ENCODE data around the gene FAP.

Gene FAP

GRCh38 chr2:162212366-162212765, 30.9 kb downstream of the FAP start:
- H3K4me1 ChIP-seq (ENCODE audit: control insufficient read depth, low read depth, low read length) = no peaks in the 10 kb centered on the region
- H3K36me3 ChIP-seq (ENCODE audit: control insufficient read depth, low read depth, low read length) = no peaks in the 10 kb centered on the region
- H3K9ac ChIP-seq (ENCODE audit: low read length) = no peak overlapping the region
- H3K9me3 ChIP-seq (ENCODE audit: control insufficient read depth, low read depth, low read length) = no peaks in the 10 kb centered on the region
- H3K27ac ChIP-seq (ENCODE audit: low read length) = no peak overlapping the region
- no peak overlapping the region for H3K4me3 ChIP-seq (ENCODE audit: low read length)
- H3K27me3 ChIP-seq (ENCODE audit: control insufficient read depth, insufficient read depth, low read length) = no peaks in the 10 kb centered on the region

GRCh38 chr2:162211732-162212131, 31.5 kb downstream of the FAP start:
- Histone ChIP-seq H3K27ac (ENCODE audit: low read length) (no peak overlapping the region), H3K9me3 (ENCODE audit: control insufficient read depth, low read depth, low read length) (no peaks in the 10 kb centered on the region), H3K27me3 (ENCODE audit: control insufficient read depth, insufficient read depth, low read length) (no peaks in the 10 kb centered on the region), H3K4me1 (ENCODE audit: control insufficient read depth, low read depth, low read length) (no peaks in the 10 kb centered on the region), H3K4me3 (ENCODE audit: low read length) (no peak overlapping the region), H3K36me3 (ENCODE audit: control insufficient read depth, low read depth, low read length) (no peaks in the 10 kb centered on the region), H3K9ac (ENCODE audit: low read length) (no peak overlapping the region)

GRCh38 chr2:162210385-162210784, 32.9 kb downstream of the FAP start:
- Histone ChIP-seq H3K4me3 (ENCODE audit: low read length) (no peak overlapping the region), H3K36me3 (ENCODE audit: control insufficient read depth, low read depth, low read length) (no peaks in the 10 kb centered on the region), H3K4me1 (ENCODE audit: control insufficient read depth, low read depth, low read length) (no peaks in the 10 kb centered on the region), H3K9ac (ENCODE audit: low read length) (no peak overlapping the region), H3K27ac (ENCODE audit: low read length) (no peak overlapping the region), H3K27me3 (ENCODE audit: control insufficient read depth, insufficient read depth, low read length) (no peaks in the 10 kb centered on the region), H3K9me3 (ENCODE audit: control insufficient read depth, low read depth, low read length) (no peaks in the 10 kb centered on the region)

- no peaks in the 10 kb centered on the region for H3K9me3 ChIP-seq (ENCODE audit: control insufficient read depth, low read depth, low read length)
- H3K4me1 ChIP-seq (ENCODE audit: control insufficient read depth, low read depth, low read length) = no peaks in the 10 kb centered on the region
- no peak overlapping the region for H3K9ac ChIP-seq (ENCODE audit: low read length)
- no peak overlapping the region for H3K4me3 ChIP-seq (ENCODE audit: low read length)
- no peaks in the 10 kb centered on the region for H3K27me3 ChIP-seq (ENCODE audit: control insufficient read depth, insufficient read depth, low read length)
- H3K27ac ChIP-seq (ENCODE audit: low read length) = no peak overlapping the region
- no peaks in the 10 kb centered on the region for H3K36me3 ChIP-seq (ENCODE audit: control insufficient read depth, low read depth, low read length)
These were observed 41.0 kb downstream of the FAP start for GRCh38 chr2:162202203-162202602.

- Histone ChIP-seq H3K4me3 (ENCODE audit: low read length) (no peak overlapping the region), H3K9me3 (ENCODE audit: control insufficient read depth, low read depth, low read length) (no peaks in the 10 kb centered on the region), H3K27ac (ENCODE audit: low read length) (no peak overlapping the region), H3K27me3 (ENCODE audit: control insufficient read depth, insufficient read depth, low read length) (no peaks in the 10 kb centered on the region), H3K9ac (ENCODE audit: low read length) (no peak overlapping the region), H3K36me3 (ENCODE audit: control insufficient read depth, low read depth, low read length) (no peaks in the 10 kb centered on the region), H3K4me1 (ENCODE audit: control insufficient read depth, low read depth, low read length) (no peaks in the 10 kb centered on the region)
These were observed 42.6 kb downstream of the FAP start for GRCh38 chr2:162200636-162201035.

GRCh38 chr2:162199913-162200312, 43.3 kb downstream of the FAP start:
- Histone ChIP-seq H3K27me3 (ENCODE audit: control insufficient read depth, insufficient read depth, low read length) (no peaks in the 10 kb centered on the region), H3K4me1 (ENCODE audit: control insufficient read depth, low read depth, low read length) (no peaks in the 10 kb centered on the region), H3K9me3 (ENCODE audit: control insufficient read depth, low read depth, low read length) (no peaks in the 10 kb centered on the region), H3K4me3 (ENCODE audit: low read length) (no peak overlapping the region), H3K36me3 (ENCODE audit: control insufficient read depth, low read depth, low read length) (no peaks in the 10 kb centered on the region), H3K27ac (ENCODE audit: low read length) (no peak overlapping the region), H3K9ac (ENCODE audit: low read length) (no peak overlapping the region)

GRCh38 chr2:162198239-162198638, 45.0 kb downstream of the FAP start:
- no peaks in the 10 kb centered on the region for H3K9me3 ChIP-seq (ENCODE audit: control insufficient read depth, low read depth, low read length)
- no peaks in the 10 kb centered on the region for H3K27me3 ChIP-seq (ENCODE audit: control insufficient read depth, insufficient read depth, low read length)
- H3K4me3 ChIP-seq (ENCODE audit: low read length) = no peak overlapping the region
- no peak overlapping the region for H3K27ac ChIP-seq (ENCODE audit: low read length)
- H3K36me3 ChIP-seq (ENCODE audit: control insufficient read depth, low read depth, low read length) = no peaks in the 10 kb centered on the region
- no peaks in the 10 kb centered on the region for H3K4me1 ChIP-seq (ENCODE audit: control insufficient read depth, low read depth, low read length)
- H3K9ac ChIP-seq (ENCODE audit: low read length) = no peak overlapping the region

- H3K4me3 ChIP-seq (ENCODE audit: low read length) = no peak overlapping the region
- no peaks in the 10 kb centered on the region for H3K9me3 ChIP-seq (ENCODE audit: control insufficient read depth, low read depth, low read length)
- no peaks in the 10 kb centered on the region for H3K36me3 ChIP-seq (ENCODE audit: control insufficient read depth, low read depth, low read length)
- no peaks in the 10 kb centered on the region for H3K27me3 ChIP-seq (ENCODE audit: control insufficient read depth, insufficient read depth, low read length)
- no peaks in the 10 kb centered on the region for H3K4me1 ChIP-seq (ENCODE audit: control insufficient read depth, low read depth, low read length)
- no peak overlapping the region for H3K9ac ChIP-seq (ENCODE audit: low read length)
- no peak overlapping the region for H3K27ac ChIP-seq (ENCODE audit: low read length)
These were observed 46.0 kb downstream of the FAP start for GRCh38 chr2:162197069-162197825.

- Histone ChIP-seq H3K27ac (ENCODE audit: low read length) (no peak overlapping the region), H3K36me3 (ENCODE audit: control insufficient read depth, low read depth, low read length) (no peaks in the 10 kb centered on the region), H3K9ac (ENCODE audit: low read length) (no peak overlapping the region), H3K4me1 (ENCODE audit: control insufficient read depth, low read depth, low read length) (no peaks in the 10 kb centered on the region), H3K27me3 (ENCODE audit: control insufficient read depth, insufficient read depth, low read length) (no peaks in the 10 kb centered on the region), H3K9me3 (ENCODE audit: control insufficient read depth, low read depth, low read length) (no peaks in the 10 kb centered on the region), H3K4me3 (ENCODE audit: low read length) (no peak overlapping the region)
These were observed 46.6 kb downstream of the FAP start for GRCh38 chr2:162196638-162197037.

- no peaks in the 10 kb centered on the region for H3K4me1 ChIP-seq (ENCODE audit: control insufficient read depth, low read depth, low read length)
- H3K27me3 ChIP-seq (ENCODE audit: control insufficient read depth, insufficient read depth, low read length) = no peaks in the 10 kb centered on the region
- no peaks in the 10 kb centered on the region for H3K36me3 ChIP-seq (ENCODE audit: control insufficient read depth, low read depth, low read length)
- no peak overlapping the region for H3K9ac ChIP-seq (ENCODE audit: low read length)
- no peak overlapping the region for H3K27ac ChIP-seq (ENCODE audit: low read length)
- no peak overlapping the region for H3K4me3 ChIP-seq (ENCODE audit: low read length)
- H3K9me3 ChIP-seq (ENCODE audit: control insufficient read depth, low read depth, low read length) = no peaks in the 10 kb centered on the region
These were observed 54.8 kb downstream of the FAP start for GRCh38 chr2:162188451-162188850.

- no peak overlapping the region for H3K9ac ChIP-seq (ENCODE audit: low read length)
- no peaks in the 10 kb centered on the region for H3K4me1 ChIP-seq (ENCODE audit: control insufficient read depth, low read depth, low read length)
- no peaks in the 10 kb centered on the region for H3K27me3 ChIP-seq (ENCODE audit: control insufficient read depth, insufficient read depth, low read length)
- no peak overlapping the region for H3K4me3 ChIP-seq (ENCODE audit: low read length)
- H3K9me3 ChIP-seq (ENCODE audit: control insufficient read depth, low read depth, low read length) = no peaks in the 10 kb centered on the region
- no peak overlapping the region for H3K27ac ChIP-seq (ENCODE audit: low read length)
- no peaks in the 10 kb centered on the region for H3K36me3 ChIP-seq (ENCODE audit: control insufficient read depth, low read depth, low read length)
These were observed 57.6 kb downstream of the FAP start for GRCh38 chr2:162185541-162186232.

Data from iPS-18a (cell line).